ENCODE results near the gene SETD1B. TPM values are rescaled to one million over a fixed set of nuclear protein-coding genes. Genes with fewer than 3 reads are reported as not detected.

SETD1B gene
- 1.4 and 2.3 TPM in 2 replicates for total RNA-seq

GRCh38 chr12:121803861-121804416, at the start of gene SETD1B:
TSS of gene SETD1B (plus strand) at chr12:121804009. CDS start at chr12:121804738, 729 bp downstream.

GRCh38 chr12:121793440-121793837, 10.4 kb upstream of the SETD1B start, which contains the start of gene RHOF:
TSS of gene RHOF (minus strand) at chr12:121793688. CDS start at chr12:121793633, 55 bp downstream.

GRCh38 chr12:121858662-121859572, 55.1 kb downstream of the SETD1B start, which contains the start of gene HPD:
TSS of gene HPD (minus strand) at chr12:121858859. CDS start at chr12:121858823, 36 bp downstream.

Other genes starting within 250 kb of the SETD1B start
- 25.2 and 34.7 TPM in 2 replicates for gene KDM2B, start 223.0 kb upstream of the SETD1B start, total RNA-seq
- 10.8 and 16.2 TPM in 2 replicates for gene ORAI1, start 177.5 kb upstream of the SETD1B start, total RNA-seq
- gene MORN3, start 134.4 kb upstream of the SETD1B start, total RNA-seq, result under 0.01 and 0.21 TPM in 2 replicates
- gene TMEM120B, start 91.3 kb upstream of the SETD1B start, total RNA-seq, result 9.4 and 13.9 TPM in 2 replicates
- 10.0 and 40.7 TPM in 2 replicates for gene RHOF, start 10.3 kb upstream of the SETD1B start, total RNA-seq
- gene HPD, start 54.9 kb downstream of the SETD1B start, total RNA-seq, result 0.24 TPM in 1 of 2 replicates, not detected in the other
- 58.2 and 61.9 TPM in 2 replicates for gene PSMD9, start 84.8 kb downstream of the SETD1B start, total RNA-seq
- 16.4 and 21.5 TPM in 2 replicates for gene CFAP251, start 114.6 kb downstream of the SETD1B start, total RNA-seq
- 14.0 and 18.3 TPM in 2 replicates for gene BCL7A, start 217.9 kb downstream of the SETD1B start, total RNA-seq